NCI-H128 (cell line): Measurements from ENCODE around the gene NSMCE3.

Source experiments
- DNase-seq: peaks from one replicate; lab custom pipeline; 2025; ENCODE audit not compliant: unreplicated experiment; lab: John Stamatoyannopoulos, UW

Gene NSMCE3

GRCh38 chr15:29222129-29222853 is 47.3 kb downstream of the NSMCE3 start:
- DNase-seq: no peak

GRCh38 chr15:29220852-29221251 is 48.8 kb downstream of the NSMCE3 start:
- no peak for DNase-seq

GRCh38 chr15:29216955-29217354 is 52.7 kb downstream of the NSMCE3 start:
- DNase-seq: no peak
